NCI-H2029 (cell line): Measurements from ENCODE around the gene TANC1.

Source experiments
- DNase-seq: peaks from one replicate; lab custom pipeline; 2025; lab: John Stamatoyannopoulos, UW

The TANC1 gene

DNA sequence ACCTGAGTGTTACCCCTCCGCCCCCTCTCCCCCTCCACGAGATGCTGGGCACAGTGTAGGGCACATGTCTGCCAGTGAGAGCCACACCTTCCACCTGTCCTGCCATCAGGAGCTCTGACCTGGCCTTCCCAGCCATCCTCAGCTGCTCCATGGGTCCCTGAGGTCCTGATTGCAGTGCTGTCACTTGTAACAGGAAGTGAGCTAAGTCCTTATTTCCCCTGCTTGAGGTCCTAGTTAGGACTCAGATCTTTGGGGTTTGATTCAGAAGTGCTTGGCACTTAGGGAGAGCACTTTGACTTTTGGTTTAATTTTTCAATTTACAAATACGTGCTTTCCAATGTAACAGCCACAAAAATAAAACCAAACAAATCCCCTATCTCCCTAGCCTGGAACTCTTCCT is 192.5 kb downstream of the TANC1 start:
- DNase-seq, result no peak

DNA sequence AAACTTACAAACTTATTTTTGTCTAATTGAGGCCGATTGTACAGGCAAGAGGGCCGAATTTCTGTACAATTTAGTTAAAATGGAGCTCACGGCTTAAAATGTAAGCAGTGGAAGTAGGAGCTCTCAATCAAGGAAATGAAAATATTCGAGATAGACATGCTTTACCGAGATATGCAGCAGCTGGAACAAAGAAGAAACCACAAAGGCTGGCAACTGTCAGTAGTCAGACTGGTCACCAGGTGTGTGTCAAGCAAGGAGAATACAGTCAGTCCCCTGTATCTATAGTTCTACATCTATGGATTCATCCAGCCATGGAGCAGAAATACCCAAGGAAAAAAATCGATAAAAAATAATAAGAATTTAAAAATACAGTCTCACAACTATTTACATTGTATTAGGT is 195.5 kb downstream of the TANC1 start:
- no peak for DNase-seq

DNA sequence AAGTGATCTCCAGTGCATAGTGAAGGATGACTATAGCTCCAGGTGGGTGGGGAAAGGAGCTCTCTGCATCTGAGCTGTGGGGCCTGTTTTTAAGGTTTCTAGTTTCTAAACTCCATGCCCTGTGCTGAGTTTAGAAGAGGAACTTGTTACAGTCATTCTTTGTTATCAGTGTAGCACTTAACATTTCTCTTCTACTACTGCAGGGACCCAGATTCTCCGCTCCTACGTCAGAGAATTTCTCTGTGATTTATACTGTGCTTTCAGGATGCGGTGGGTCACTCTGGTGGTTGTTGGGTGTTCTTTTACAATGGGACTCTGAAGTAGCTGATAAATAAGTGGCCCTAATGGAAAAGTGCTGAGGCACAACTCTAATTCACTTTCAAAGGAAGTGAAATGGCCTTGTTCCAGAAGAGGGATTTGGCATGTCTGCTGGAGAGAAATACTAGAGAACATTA is 196.0 kb downstream of the TANC1 start:
- no peak for DNase-seq

- DNase-seq, result no peak
Observed at GRCh38 chr2:159165048-159165447, 196.6 kb downstream of the TANC1 start.

- DNase-seq, result no peak
Observed at GRCh38 chr2:159168707-159169106, 200.3 kb downstream of the TANC1 start.

DNA sequence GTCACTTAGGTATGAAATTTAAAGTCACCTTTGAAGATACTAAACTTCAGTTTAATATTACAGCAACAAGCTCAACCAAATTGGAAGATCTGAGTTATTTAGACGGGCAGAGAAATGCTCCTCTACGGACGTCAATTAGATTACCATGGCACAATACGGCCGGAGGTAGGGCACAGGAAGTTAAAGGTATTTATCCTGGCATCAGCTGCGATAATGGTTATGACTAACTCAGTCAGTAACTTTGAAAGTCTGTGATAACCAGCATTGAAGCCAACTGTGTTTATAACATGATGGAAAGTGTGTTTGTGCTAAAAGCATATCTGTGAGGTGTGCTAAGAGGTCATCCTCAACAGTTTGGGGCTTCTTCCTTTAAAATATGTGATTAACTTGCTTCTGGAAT is 200.7 kb downstream of the TANC1 start:
- no peak for DNase-seq

- no peak for DNase-seq
Observed at GRCh38 chr2:159172403-159172802, 204.0 kb downstream of the TANC1 start.

DNA sequence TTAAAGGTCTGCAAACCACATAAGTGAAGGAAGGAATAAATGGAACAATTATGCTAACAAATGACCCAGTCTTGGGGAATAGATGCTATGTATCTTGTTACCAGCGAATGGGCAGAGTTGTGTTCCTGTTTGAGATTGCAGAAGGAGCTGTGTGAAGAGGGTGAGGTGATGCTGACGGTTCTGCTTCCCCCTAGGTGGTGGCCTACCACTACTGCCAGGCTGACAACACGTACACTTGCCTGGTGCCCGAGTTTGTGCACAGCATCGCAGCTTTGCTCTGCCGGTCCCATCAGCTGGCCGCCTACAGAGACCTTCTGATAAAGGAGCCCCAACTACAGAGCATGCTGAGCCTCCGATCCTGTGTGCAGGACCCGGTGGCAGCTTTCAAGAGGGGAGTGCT is 206.3 kb downstream of the TANC1 start:
- DNase-seq, result no peak

- no peak for DNase-seq
Observed at GRCh38 chr2:159175182-159175581, 206.7 kb downstream of the TANC1 start.

GRCh38 chr2:159175927-159176326 is 207.5 kb downstream of the TANC1 start:
- no peak for DNase-seq

GRCh38 chr2:159176555-159176954 is 208.1 kb downstream of the TANC1 start:
- DNase-seq, result no peak

DNA sequence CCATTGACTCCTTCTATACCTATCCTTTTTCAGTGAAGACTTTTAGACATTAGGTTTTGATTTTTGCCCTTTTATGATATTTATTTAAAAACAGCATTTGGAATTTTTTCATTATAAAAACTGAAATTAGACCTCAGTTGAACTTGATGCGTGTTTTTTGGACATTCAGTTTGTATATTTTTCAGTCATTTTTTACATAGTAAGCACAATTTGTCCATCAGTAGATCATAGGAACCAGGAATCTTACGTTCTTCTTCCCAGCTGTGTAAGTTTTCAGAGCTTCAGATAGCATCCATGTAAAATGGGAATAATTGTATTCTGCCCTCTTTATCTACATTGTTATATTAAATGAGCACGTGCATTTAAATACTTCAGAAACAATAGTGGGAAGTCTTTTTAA is 208.9 kb downstream of the TANC1 start:
- no peak for DNase-seq

- no peak for DNase-seq
Observed at GRCh38 chr2:159177957-159178356, 209.5 kb downstream of the TANC1 start.

DNA sequence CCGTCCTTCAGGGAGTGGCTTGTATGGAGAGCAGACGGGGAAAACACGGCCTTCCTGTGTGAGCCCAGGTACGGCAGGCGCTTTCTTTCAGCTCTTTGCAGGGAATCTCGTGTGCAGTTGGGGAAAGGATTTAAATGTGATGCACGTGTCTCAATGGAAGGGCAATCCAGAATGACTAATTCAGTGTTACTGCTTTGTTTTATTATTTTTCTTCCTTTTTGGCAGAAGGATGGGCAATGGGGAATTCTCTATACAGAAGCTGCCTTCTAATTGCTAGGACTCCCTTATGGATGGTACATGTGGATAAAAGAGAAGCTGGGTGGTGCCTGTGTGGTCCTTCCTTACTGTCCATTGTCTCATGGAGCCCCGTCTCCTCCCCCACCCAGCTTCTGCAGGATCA is 210.7 kb downstream of the TANC1 start:
- DNase-seq, result no peak

DNA sequence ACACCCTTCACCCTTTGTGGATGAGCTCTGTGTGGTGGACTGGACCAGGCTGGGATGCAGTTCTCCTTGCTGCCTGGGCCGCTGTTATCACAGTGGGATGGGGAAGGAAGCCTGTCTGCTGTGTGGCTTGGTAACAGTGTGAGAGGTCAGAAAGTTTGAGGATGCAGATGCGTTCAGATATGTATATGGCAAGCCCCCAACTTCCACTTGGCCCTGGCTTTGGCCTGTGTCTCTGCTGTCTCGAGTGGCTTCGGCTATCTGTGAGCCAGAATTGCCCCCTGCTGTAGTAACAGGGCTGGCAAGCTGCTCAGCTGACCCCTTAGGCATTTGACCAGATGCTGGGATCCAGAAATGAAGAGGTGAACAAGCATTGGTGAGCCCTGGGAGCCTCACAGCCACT is 211.3 kb downstream of the TANC1 start:
- no peak for DNase-seq

GRCh38 chr2:159183346-159183745 is 214.9 kb downstream of the TANC1 start:
- DNase-seq, result no peak

- no peak for DNase-seq
Observed at GRCh38 chr2:159185401-159186130, 217.1 kb downstream of the TANC1 start.

DNA sequence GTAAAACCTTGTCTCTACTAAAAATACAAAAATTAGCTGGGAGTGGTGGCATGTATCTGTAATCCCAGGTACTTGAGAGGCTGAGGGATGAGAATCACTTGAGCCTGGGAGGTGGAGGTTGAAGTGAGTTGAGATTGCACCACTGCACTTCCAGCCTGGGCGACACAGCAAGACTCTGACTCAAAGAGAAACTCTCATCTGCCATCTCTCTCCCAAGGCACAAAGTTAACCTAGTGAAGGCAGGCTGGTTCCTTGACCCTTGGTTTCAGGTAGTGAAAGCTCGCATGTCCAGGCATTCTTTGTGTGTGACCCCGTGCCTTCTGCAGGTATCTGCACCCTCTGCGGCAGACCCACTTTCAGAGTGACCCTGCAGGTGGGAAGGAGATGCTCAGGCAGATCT is 218.0 kb downstream of the TANC1 start:
- DNase-seq, result no peak

- DNase-seq, result no peak
Observed at GRCh38 chr2:159187106-159187505, 218.7 kb downstream of the TANC1 start.

GRCh38 chr2:159188449-159188848 is 220.0 kb downstream of the TANC1 start:
- no peak for DNase-seq

DNA sequence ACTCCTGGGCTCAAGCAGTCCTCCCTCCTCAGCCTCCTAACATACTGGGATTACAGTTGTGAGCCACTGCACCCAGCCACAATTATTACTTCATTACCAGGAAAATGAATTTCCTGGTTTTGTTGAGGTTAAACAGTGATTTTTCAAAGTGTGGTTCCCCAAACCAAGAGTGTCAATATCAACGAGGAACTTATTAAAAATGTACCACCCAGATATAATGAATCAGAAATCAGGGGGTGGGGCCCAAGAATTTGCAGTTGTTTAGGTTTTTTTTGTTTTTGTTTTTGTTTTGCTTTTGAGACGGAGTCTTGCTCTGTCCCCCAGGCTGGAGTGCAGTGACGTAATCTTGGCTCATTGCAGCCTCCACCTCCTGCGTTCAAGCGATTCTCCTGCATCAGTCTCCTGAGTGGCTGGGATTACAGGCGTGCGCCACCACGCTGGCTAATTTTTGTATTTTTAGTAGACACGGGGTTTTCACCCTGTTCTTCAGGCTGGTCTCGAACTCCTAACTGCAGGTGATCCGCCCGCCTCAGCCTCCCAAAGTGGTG is 224.0 kb downstream of the TANC1 start:
- DNase-seq, result no peak

- DNase-seq, result no peak
Observed at GRCh38 chr2:159193791-159194190, 225.4 kb downstream of the TANC1 start.

- DNase-seq, result no peak
Observed at GRCh38 chr2:159194241-159194640, 225.8 kb downstream of the TANC1 start.

DNA sequence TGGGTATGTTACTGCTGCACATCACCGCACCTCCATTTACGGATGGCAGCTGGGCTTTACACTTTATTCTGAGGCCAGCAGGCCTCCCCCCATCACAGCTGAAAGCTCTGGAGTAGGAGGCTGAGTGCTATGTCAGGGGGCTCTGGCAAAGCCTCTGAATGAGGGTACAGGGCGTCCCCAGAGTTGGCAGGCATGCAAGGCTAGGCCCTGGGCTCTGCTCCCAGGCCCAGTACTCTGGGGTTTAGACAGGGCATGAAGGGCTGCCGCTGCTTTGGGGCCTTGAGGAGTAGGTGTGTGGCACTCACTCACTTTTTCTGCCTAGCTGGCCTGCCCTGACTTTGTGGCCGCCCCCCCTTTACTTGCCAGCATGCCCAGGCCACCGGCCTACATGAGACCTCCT is 227.3 kb downstream of the TANC1 start:
- no peak for DNase-seq
